Loucy (cell line): ENCODE results near the gene HADHB.

Experiments used
- CTCF ChIP-seq: fragments of 200-600 bp; sonication (generic); conservative IDR thresholded peaks from 2 replicates; pipeline ENCODE4 v1.5.1; 2014; ENCODE audit warnings: mild to moderate bottlenecking, antibody characterized with exemption, low read length
- EZH2phosphoT487 ChIP-seq: fragments of 200-600 bp; IDR thresholded peaks from 2 replicates; pipeline ENCODE4 v1.6.1; 2018; ENCODE audit warnings: antibody characterized with exemption, mild to moderate bottlenecking, moderate library complexity, borderline replicate concordance

- no peak for TF ChIP-seq CTCF
- TF ChIP-seq EZH2phosphoT487: no peak
Observed at GRCh38 chr2:26324903-26325302, 80.2 kb downstream of the HADHB start.
